Central memory CD8-positive, alpha-beta T cell (primary cell): ENCODE results near the gene BRI3.

ENCODE experiments used
- ATAC-seq: fragments of 150-1000 bp; cut with Tn5 transposase; replicated peaks from 2 replicates; pipeline ENCODE4 v1.10.0; 2022; ENCODE audit warnings: mild to moderate bottlenecking, moderate FRiP score, moderate number of reproducible peaks; ENCODE audit not compliant: poor library complexity, severe bottlenecking; ENCODE audit errors: extremely low read depth
- DNase-seq, 2 donors: peaks; one replicate each; pipeline ENCODE4 v3.0.0; 2021; ENCODE audit warnings: low spot score in 2 of 2
- H3K27ac Mint-ChIP-seq: one replicate; pipeline ENCODE4 v1.8.0; 2022; ENCODE audit warnings: low read depth, mild to moderate bottlenecking, moderate library complexity, mixed read lengths
- H3K27me3 Mint-ChIP-seq: one replicate; pipeline ENCODE4 v1.8.0; 2022; ENCODE audit warnings: mixed read lengths
- H3K36me3 Mint-ChIP-seq: one replicate; pipeline ENCODE4 v1.8.0; 2022; ENCODE audit warnings: mild to moderate bottlenecking, moderate library complexity, mixed read lengths; ENCODE audit not compliant: insufficient read depth
- H3K4me1 Mint-ChIP-seq: one replicate; pipeline ENCODE4 v1.8.0; 2022; ENCODE audit warnings: mixed read lengths
- H3K4me3 Mint-ChIP-seq: one replicate; pipeline ENCODE4 v1.8.0; 2022; ENCODE audit warnings: mild to moderate bottlenecking, moderate library complexity, mixed read lengths
- H3K9me3 Mint-ChIP-seq: one replicate; pipeline ENCODE4 v1.8.0; 2022; ENCODE audit warnings: mixed read lengths

BRI3 gene

GRCh38 chr7:98284335-98285036 lies 3.0 kb downstream of the BRI3 start:
- no peaks in the 10 kb centered on the region for H3K9me3 Mint-ChIP-seq
- DNase-seq (no peak), ATAC-seq (no peak)
- peaks cover 24% of the 10 kb centered on the region for H3K4me1 Mint-ChIP-seq
- peaks cover 8% of the 10 kb centered on the region for H3K36me3 Mint-ChIP-seq
- H3K27me3 Mint-ChIP-seq, result no peaks in the 10 kb centered on the region
- peak overlapping the region; percentile 51 for H3K4me3 Mint-ChIP-seq
- peak overlapping the region; percentile 87 for H3K27ac Mint-ChIP-seq

GRCh38 chr7:98285157-98286092 lies 3.9 kb downstream of the BRI3 start:
- Mint-ChIP-seq H3K27me3 (no peaks in the 10 kb centered on the region), H3K4me3 (peak overlapping the region; percentile 51), H3K27ac (peak overlapping the region; percentile 87), H3K36me3 (peaks cover 8% of the 10 kb centered on the region), H3K4me1 (peaks cover 24% of the 10 kb centered on the region), H3K9me3 (no peaks in the 10 kb centered on the region)
- DNase-seq, result no peak
- no peak for ATAC-seq

DNA sequence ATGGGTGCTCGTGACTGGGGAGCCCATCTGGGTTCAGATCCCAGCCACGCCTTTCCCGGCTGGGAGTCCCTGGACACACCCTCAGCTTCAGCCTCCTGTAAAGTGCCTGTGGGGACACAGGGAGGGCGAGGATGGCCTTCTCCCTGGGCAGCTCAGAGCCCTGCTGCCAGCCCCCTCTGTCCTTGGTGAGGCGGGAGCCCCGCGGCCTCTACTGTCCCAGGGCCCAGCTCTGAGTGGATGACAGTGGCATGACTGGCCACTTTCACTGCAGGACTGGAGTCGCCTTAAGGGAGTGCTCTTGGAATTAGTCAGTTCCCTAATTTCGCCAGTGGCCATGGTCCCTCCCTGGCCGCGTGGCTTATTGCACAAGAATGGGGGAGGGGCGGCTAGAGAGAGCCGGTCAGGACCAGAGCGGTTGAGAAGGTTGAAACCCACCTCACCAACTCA lies 4.6 kb downstream of the BRI3 start:
- no peak for DNase-seq
- ATAC-seq, result no peak
- peaks cover 24% of the 10 kb centered on the region for H3K4me1 Mint-ChIP-seq
- H3K9me3 Mint-ChIP-seq, result no peaks in the 10 kb centered on the region
- H3K4me3 Mint-ChIP-seq, result no peak overlapping the region
- no peaks in the 10 kb centered on the region for H3K27me3 Mint-ChIP-seq
- peaks cover 8% of the 10 kb centered on the region for H3K36me3 Mint-ChIP-seq
- no peak overlapping the region for H3K27ac Mint-ChIP-seq

GRCh38 chr7:98286701-98287485 lies 5.4 kb downstream of the BRI3 start:
- ATAC-seq, result no peak

DNA sequence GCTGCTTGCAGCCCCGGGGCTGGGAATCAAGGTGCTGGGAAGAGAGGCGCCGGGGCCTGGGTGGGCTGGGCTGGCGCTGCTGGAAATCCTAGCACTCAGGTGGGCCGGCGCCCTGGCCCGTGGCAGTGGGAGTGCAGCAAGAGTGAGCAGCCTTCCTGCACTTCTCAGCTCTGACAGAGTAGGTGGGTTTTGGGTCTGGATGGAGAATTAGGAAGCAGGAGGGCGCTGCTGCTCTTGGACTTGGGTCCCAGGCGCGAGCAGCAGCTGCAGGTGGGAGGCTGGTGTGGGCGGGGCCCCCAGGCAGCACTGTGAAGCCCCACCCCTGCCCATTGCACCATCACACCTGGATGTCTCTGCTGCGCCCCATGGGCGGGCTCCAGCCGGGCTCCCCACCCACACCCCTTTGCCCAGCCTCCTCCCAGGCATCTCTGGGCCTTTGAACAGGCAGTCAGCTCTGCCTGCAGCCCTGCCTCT lies 6.0 kb downstream of the BRI3 start:
- H3K36me3 Mint-ChIP-seq, result peaks cover 6% of the 10 kb centered on the region
- no peak for ATAC-seq
- H3K9me3 Mint-ChIP-seq, result no peaks in the 10 kb centered on the region
- no peak for DNase-seq
- H3K27ac Mint-ChIP-seq, result no peak overlapping the region
- H3K27me3 Mint-ChIP-seq, result no peaks in the 10 kb centered on the region
- peaks cover 21% of the 10 kb centered on the region for H3K4me1 Mint-ChIP-seq
- H3K4me3 Mint-ChIP-seq, result no peak overlapping the region

More at GRCh38 chr7:98286701-98287485, 5.4 kb downstream of the BRI3 start:
- Mint-ChIP-seq H3K4me1 (peaks cover 24% of the 10 kb centered on the region), H3K4me3 (no peak overlapping the region), H3K9me3 (no peaks in the 10 kb centered on the region), H3K27me3 (no peaks in the 10 kb centered on the region), H3K27ac (no peak overlapping the region), H3K36me3 (peaks cover 8% of the 10 kb centered on the region)
- DNase-seq, result no peak

DNA sequence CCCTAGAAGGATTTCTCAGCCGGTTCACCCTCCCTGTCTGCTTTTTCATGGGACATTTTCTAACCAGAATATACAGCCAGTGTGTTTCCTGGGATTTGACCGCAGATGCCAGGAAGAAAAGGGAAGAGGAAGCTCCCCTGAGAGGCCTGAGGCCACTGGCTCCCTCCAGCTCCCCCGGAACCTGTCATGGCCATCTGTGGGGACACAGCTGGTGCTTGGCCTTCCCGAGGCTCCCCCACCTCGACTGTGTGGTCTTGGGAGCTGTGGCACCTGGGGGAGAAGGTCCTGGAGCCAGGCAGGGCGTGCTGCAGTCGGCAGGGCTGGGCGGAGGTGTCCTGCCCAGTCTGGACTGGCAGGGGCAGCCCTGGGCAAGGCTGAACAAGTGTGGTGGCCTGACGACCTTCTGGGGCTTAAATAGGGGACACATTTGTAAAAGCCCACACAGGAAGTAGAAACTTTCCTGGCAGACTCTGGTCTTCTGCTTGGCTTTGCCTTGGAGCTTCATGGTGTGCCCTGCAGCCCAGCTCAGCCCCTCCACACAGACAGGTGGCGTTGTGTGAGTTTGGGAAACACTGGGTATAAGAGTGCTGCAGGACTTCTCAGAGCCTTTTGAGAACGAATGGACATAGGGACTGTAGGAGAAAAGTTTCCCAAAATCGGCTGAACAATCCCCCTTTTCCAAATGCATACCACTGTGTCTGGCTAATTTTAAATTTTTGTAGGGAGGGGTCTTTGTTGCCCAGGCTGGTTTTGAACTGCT lies 6.8 kb downstream of the BRI3 start:
- H3K4me1 Mint-ChIP-seq, result peaks cover 14% of the 10 kb centered on the region
- no peak overlapping the region for H3K27ac Mint-ChIP-seq
- peaks cover 4% of the 10 kb centered on the region for H3K36me3 Mint-ChIP-seq
- ATAC-seq (no peak), DNase-seq (no peak)
- H3K4me3 Mint-ChIP-seq, result no peak overlapping the region
- H3K27me3 Mint-ChIP-seq, result no peaks in the 10 kb centered on the region
- H3K9me3 Mint-ChIP-seq, result no peaks in the 10 kb centered on the region

GRCh38 chr7:98289333-98289875 lies 7.9 kb downstream of the BRI3 start:
- no peaks in the 10 kb centered on the region for H3K27me3 Mint-ChIP-seq
- H3K27ac Mint-ChIP-seq, result no peak overlapping the region
- no peaks in the 10 kb centered on the region for H3K9me3 Mint-ChIP-seq
- peaks cover 8% of the 10 kb centered on the region for H3K4me1 Mint-ChIP-seq
- no peak for DNase-seq
- H3K4me3 Mint-ChIP-seq, result no peak overlapping the region
- no peak for ATAC-seq
- H3K36me3 Mint-ChIP-seq, result peaks cover 5% of the 10 kb centered on the region

DNA sequence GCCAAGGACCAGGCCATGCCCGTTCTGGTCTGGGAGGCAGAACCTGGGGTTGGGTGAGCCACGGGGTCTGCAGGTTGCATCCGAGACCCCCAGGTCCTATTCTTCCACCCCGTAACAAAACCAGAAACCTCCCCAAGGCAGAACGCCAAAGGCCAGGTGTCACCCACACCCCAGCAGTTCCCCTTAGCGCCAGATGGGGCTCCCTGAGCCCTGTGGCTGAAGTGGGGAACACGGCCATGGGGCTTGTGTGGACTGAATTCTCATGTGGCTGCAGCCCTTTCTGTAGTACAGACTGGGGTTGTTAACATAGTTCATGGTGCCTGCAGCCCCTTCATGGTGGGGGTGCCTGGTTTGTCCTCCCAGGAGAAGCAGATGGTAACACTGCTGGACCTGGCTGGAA lies 10.2 kb downstream of the BRI3 start:
- Mint-ChIP-seq H3K27me3 (no peaks in the 10 kb centered on the region), H3K36me3 (peaks cover 2% of the 10 kb centered on the region), H3K9me3 (no peaks in the 10 kb centered on the region), H3K4me3 (no peak overlapping the region), H3K27ac (no peak overlapping the region), H3K4me1 (no peaks in the 10 kb centered on the region)
- DNase-seq (no peak), ATAC-seq (peak; percentile 10)

DNA sequence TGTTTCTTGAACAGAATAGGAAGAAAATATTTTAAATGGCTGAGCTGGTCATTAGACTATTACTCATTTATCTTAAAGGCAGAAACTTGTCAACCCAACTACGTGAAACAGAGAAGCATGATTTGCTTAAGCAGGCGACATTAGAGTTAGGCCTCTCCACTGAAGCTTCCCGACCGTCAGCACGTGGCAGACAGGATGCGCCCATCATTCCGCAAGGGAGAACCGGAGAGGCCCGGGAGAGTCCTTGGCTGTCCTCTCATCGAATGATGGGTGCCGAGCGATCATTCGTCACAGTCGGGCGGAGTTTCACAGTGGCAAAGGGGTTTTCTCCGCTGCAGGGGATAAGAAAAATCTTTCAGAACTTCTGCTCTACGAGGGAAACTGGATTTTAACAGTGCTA lies 11.8 kb downstream of the BRI3 start:
- no peak for ATAC-seq
- peaks cover 2% of the 10 kb centered on the region for H3K36me3 Mint-ChIP-seq
- no peak overlapping the region for H3K4me3 Mint-ChIP-seq
- H3K27ac Mint-ChIP-seq, result no peak overlapping the region
- H3K9me3 Mint-ChIP-seq, result no peaks in the 10 kb centered on the region
- no peak for DNase-seq
- H3K4me1 Mint-ChIP-seq, result no peaks in the 10 kb centered on the region
- no peaks in the 10 kb centered on the region for H3K27me3 Mint-ChIP-seq

DNA sequence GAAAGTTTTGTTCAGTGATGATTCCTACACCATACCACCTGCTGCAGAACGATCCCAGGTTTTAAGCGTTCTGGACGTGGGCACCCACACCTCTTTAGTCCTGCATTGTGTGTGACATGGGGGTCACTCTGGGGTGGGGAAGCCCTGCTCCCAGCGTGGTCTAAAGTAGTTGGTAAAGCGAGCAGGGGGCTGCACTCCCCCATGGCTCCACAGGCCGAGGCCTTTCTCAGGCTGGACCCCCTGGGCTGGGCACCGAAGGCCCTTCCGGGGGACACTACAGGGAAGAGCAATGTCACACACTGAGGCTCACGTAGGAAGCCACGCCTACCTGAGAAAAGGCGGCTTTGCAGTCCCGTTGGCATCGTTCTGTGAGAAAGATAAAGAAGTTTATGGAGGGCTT lies 12.3 kb downstream of the BRI3 start:
- ATAC-seq, result no peak
- no peaks in the 10 kb centered on the region for H3K9me3 Mint-ChIP-seq
- no peak overlapping the region for H3K27ac Mint-ChIP-seq
- H3K4me1 Mint-ChIP-seq, result no peaks in the 10 kb centered on the region
- H3K27me3 Mint-ChIP-seq, result no peaks in the 10 kb centered on the region
- no peak for DNase-seq
- peaks cover 2% of the 10 kb centered on the region for H3K36me3 Mint-ChIP-seq
- no peak overlapping the region for H3K4me3 Mint-ChIP-seq

GRCh38 chr7:98294326-98294725 lies 12.8 kb downstream of the BRI3 start:
- H3K9me3 Mint-ChIP-seq, result no peaks in the 10 kb centered on the region

More at GRCh38 chr7:98294326-98294725, 12.8 kb downstream of the BRI3 start:
- Mint-ChIP-seq H3K27me3 (no peaks in the 10 kb centered on the region), H3K4me1 (no peaks in the 10 kb centered on the region), H3K27ac (no peak overlapping the region), H3K36me3 (peaks cover 2% of the 10 kb centered on the region), H3K4me3 (no peak overlapping the region)
- no peak for ATAC-seq
- DNase-seq, result no peak
